ENCODE results near the gene HTT. TPM values are rescaled to one million over a fixed set of nuclear protein-coding genes. Genes with fewer than 3 reads are reported as not detected.

The HTT gene
- total and polyA plus RNA-seq, 9 donors = 13.3 to 63.2 (median 38.6) TPM

- Histone ChIP-seq H3K4me1 (ENCODE audit: insufficient read depth) (no peaks in the 10 kb centered on the region), H3K9me3 (no peaks in the 10 kb centered on the region), H3K27ac (no peak overlapping the region), H3K36me3 (no peaks in the 10 kb centered on the region), H3K4me3 (no peak overlapping the region), H3K27me3 (no peaks in the 10 kb centered on the region)
- intact Hi-C loops (cut with DNase I) = no loop called here
- no peak for DNase-seq
- TF ChIP-seq CTCF (IDR thresholded peaks at IDR 0.05) (no peak), POLR2A (IDR thresholded peaks at IDR 0.05) (no peak), EP300 (IDR thresholded peaks at IDR 0.05) (no peak)
- WGBS, 3 donors = 83 to 87% (median 86%) methylated on average over 3 of the region's 3 CpGs
Observed at GRCh38 chr4:3065551-3065950, 8.9 kb upstream of the HTT start.

- H3K9me3 ChIP-seq = no peaks in the 10 kb centered on the region
- H3K27ac ChIP-seq = no peak overlapping the region
- WGBS, 3 donors = 80 to 89% (median 89%) methylated on average over 6 of the region's 6 CpGs
- TF ChIP-seq EP300 (IDR thresholded peaks at IDR 0.05) = no peak
- TF ChIP-seq CTCF (IDR thresholded peaks at IDR 0.05) = no peak
- no peak for TF ChIP-seq POLR2A (IDR thresholded peaks at IDR 0.05)
- no peak for DNase-seq
- intact Hi-C loops (cut with DNase I) = no loop called here
- H3K36me3 ChIP-seq = no peaks in the 10 kb centered on the region
- H3K4me3 ChIP-seq = no peak overlapping the region
- no peaks in the 10 kb centered on the region for H3K4me1 ChIP-seq (ENCODE audit: insufficient read depth)
- no peaks in the 10 kb centered on the region for H3K27me3 ChIP-seq
Observed at GRCh38 chr4:3066836-3067400, 7.6 kb upstream of the HTT start.

GRCh38 chr4:3067473-3068001 lies 6.9 kb upstream of the HTT start:
- Histone ChIP-seq H3K27me3 (no peaks in the 10 kb centered on the region), H3K27ac (no peak overlapping the region), H3K9me3 (no peaks in the 10 kb centered on the region), H3K36me3 (no peaks in the 10 kb centered on the region), H3K4me1 (ENCODE audit: insufficient read depth) (no peaks in the 10 kb centered on the region), H3K4me3 (no peak overlapping the region)
- DNase-seq = no peak
- intact Hi-C loops (cut with DNase I) = no loop called here
- 76 to 85% (median 80%) methylated on average over 6 of the region's 6 CpGs for WGBS, 3 donors
- TF ChIP-seq POLR2A (IDR thresholded peaks at IDR 0.05) (no peak), EP300 (IDR thresholded peaks at IDR 0.05) (no peak), CTCF (IDR thresholded peaks at IDR 0.05) (no peak)

- H3K4me3 ChIP-seq = no peak overlapping the region
- H3K4me1 ChIP-seq (ENCODE audit: insufficient read depth) = no peaks in the 10 kb centered on the region
- intact Hi-C loops (cut with DNase I) = no loop called here
- no peak overlapping the region for H3K27ac ChIP-seq
- no peaks in the 10 kb centered on the region for H3K36me3 ChIP-seq
- 70 to 77% (median 74%) methylated on average over 16 of the region's 16 CpGs for WGBS, 3 donors
- no peaks in the 10 kb centered on the region for H3K9me3 ChIP-seq
- DNase-seq = no peak
- no peaks in the 10 kb centered on the region for H3K27me3 ChIP-seq
- no peak for TF ChIP-seq POLR2A (IDR thresholded peaks at IDR 0.05)
- TF ChIP-seq EP300 (IDR thresholded peaks at IDR 0.05) = no peak
- no peak for TF ChIP-seq CTCF (IDR thresholded peaks at IDR 0.05)
Observed at GRCh38 chr4:3069661-3070199, 4.8 kb upstream of the HTT start.
